Skeletal muscle satellite cell (primary cell): ENCODE data around the gene BRD7.

Source experiments
- H3K27me3 ChIP-seq: 2 replicates; pipeline ENCODE4 v1.7.0; 2013; ENCODE audit warnings: low read length; ENCODE audit not compliant: control insufficient read depth, insufficient read depth
- H3K36me3 ChIP-seq: 2 replicates; pipeline ENCODE4 v1.7.0; 2013; ENCODE audit warnings: mild to moderate bottlenecking, control low read depth, low read length; ENCODE audit not compliant: insufficient read depth
- H3K4me1 ChIP-seq: 2 replicates; pipeline ENCODE4 v1.7.0; 2013; ENCODE audit warnings: low read length; ENCODE audit not compliant: control insufficient read depth, insufficient read depth
- H3K4me2 ChIP-seq: 2 replicates; pipeline ENCODE4 v1.7.0; 2013; ENCODE audit warnings: mild to moderate bottlenecking, low read length
- H3K4me3 ChIP-seq: 2 replicates; pipeline ENCODE4 v1.7.0; 2013; ENCODE audit warnings: low read length
- H3K9ac ChIP-seq: 2 replicates; pipeline ENCODE4 v1.7.0; 2013; ENCODE audit warnings: mild to moderate bottlenecking, low read depth, low read length, moderate library complexity
- H3K9me3 ChIP-seq: replicated peaks from 2 replicates; pipeline ENCODE4 v1.7.0; 2013; ENCODE audit warnings: mild to moderate bottlenecking, control low read depth, low read length

The BRD7 gene

GRCh38 chr16:50298075-50298460 lies 70.7 kb downstream of the BRD7 start:
- no peaks in the 10 kb centered on the region for H3K27me3 ChIP-seq
- H3K9me3 ChIP-seq: no peaks in the 10 kb centered on the region
- no peak overlapping the region for H3K4me2 ChIP-seq
- peaks cover 22% of the 10 kb centered on the region for H3K4me1 ChIP-seq
- no peak overlapping the region for H3K4me3 ChIP-seq
- H3K9ac ChIP-seq: no peak overlapping the region
- H3K36me3 ChIP-seq: peaks cover 68% of the 10 kb centered on the region

- no peak overlapping the region for H3K4me2 ChIP-seq
- H3K9me3 ChIP-seq: no peaks in the 10 kb centered on the region
- H3K4me1 ChIP-seq: peaks cover 16% of the 10 kb centered on the region
- no peak overlapping the region for H3K4me3 ChIP-seq
- no peak overlapping the region for H3K9ac ChIP-seq
- H3K36me3 ChIP-seq: peaks cover 70% of the 10 kb centered on the region
- no peaks in the 10 kb centered on the region for H3K27me3 ChIP-seq
Measured at GRCh38 chr16:50297301-50298074, 71.3 kb downstream of the BRD7 start.

DNA sequence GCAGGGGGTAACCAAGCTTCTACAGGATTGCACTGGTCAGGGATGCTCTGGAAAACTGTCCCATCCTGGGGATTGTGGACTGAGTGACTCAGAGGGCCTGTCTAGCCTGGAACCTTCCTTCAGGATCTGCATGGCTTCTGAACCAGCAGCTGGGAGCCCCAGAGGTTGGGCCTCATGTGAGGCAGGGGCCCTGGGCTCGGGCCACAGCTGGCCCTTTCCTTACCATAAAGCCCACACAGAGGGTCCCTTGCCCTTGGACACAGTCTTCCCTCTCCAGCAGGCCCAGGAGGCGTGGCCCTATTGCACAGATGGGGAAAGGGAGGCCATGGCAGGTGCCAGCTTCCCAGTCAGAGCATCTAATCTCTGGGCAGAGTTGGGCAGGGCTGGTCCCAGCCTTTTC lies 72.0 kb downstream of the BRD7 start:
- Histone ChIP-seq H3K4me2 (no peak overlapping the region), H3K4me1 (peaks cover 11% of the 10 kb centered on the region), H3K36me3 (peaks cover 77% of the 10 kb centered on the region), H3K4me3 (no peak overlapping the region), H3K9ac (no peak overlapping the region), H3K9me3 (no peaks in the 10 kb centered on the region), H3K27me3 (no peaks in the 10 kb centered on the region)

GRCh38 chr16:50295541-50296132 lies 73.2 kb downstream of the BRD7 start:
- H3K27me3 ChIP-seq: no peaks in the 10 kb centered on the region

DNA sequence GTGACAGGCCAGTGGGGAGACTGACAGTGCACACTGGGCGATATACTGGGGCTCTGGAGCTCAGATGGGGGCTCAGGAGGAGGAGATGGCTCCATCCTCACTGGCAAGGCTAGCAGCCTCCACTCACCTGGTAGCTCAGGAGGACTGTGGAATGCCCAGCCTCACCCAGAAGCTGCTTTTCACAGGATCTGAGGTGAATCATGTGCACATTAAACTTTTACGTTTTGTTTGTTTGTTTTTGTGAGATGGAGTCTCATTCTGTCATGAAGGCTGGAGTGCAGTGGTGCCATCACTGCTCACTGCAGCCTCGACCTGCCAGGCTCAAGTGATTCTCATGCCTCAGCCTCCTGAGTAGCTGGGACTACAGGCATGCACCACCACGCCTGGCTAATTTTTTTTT lies 73.8 kb downstream of the BRD7 start:
- Histone ChIP-seq H3K9ac (no peak overlapping the region), H3K4me2 (no peak overlapping the region), H3K27me3 (no peaks in the 10 kb centered on the region), H3K9me3 (no peaks in the 10 kb centered on the region), H3K4me1 (no peaks in the 10 kb centered on the region), H3K36me3 (peaks cover 77% of the 10 kb centered on the region), H3K4me3 (no peak overlapping the region)

More at GRCh38 chr16:50295541-50296132, 73.2 kb downstream of the BRD7 start:
- H3K4me3 ChIP-seq: no peak overlapping the region
- no peaks in the 10 kb centered on the region for H3K4me1 ChIP-seq
- no peak overlapping the region for H3K9ac ChIP-seq
- H3K36me3 ChIP-seq: peaks cover 74% of the 10 kb centered on the region
- H3K9me3 ChIP-seq: no peaks in the 10 kb centered on the region
- H3K4me2 ChIP-seq: no peak overlapping the region

DNA sequence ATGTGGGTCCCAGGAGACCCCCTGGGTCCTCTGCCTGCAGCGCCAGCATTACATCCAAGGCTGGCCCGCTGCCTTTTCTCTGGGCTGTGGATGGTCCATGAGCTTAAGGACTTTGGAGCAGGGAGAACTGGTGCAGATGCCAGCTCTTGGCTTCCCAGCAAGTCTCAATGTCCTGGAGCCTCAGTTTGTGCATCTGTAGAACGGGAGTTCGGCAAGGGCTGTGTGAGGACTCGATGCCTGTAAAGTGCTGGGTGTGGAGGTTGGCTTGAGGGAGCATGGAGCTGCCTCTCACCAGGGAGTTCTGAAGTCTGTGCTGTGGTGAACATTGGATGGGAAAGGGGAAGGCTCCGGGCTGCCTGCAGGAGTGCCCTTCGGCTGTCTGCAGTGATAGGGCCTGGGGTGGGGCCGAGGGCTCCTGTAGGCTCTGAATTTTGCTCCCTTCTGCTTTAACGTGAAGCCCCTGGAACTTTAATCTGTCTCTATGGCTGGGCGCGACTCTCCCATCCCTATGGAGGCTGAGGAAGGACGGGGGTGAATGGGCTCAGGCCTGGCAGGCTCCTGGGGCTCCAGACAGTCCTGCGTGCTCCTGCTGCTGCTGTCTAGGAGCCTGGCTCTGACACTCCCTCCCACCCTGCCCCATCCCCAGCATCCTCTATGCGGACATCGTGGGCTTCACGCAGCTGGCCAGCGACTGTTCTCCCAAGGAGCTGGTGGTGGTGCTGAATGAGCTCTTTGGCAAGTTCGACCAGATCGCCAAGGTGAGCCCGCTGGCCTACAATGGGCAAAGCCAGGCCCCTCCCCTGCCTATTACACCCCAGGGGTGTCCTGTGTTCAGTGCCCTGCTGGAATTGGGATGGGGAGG lies 74.6 kb downstream of the BRD7 start:
- H3K27me3 ChIP-seq: no peaks in the 10 kb centered on the region
- H3K36me3 ChIP-seq: peaks cover 78% of the 10 kb centered on the region
- H3K4me1 ChIP-seq: no peaks in the 10 kb centered on the region

GRCh38 chr16:50293041-50293783 lies 75.6 kb downstream of the BRD7 start:
- no peak overlapping the region for H3K4me3 ChIP-seq
- peaks cover 80% of the 10 kb centered on the region for H3K36me3 ChIP-seq
- H3K9me3 ChIP-seq: no peaks in the 10 kb centered on the region
- no peak overlapping the region for H3K9ac ChIP-seq
- no peaks in the 10 kb centered on the region for H3K4me1 ChIP-seq
- no peaks in the 10 kb centered on the region for H3K27me3 ChIP-seq
- no peak overlapping the region for H3K4me2 ChIP-seq

More for the DNA sequence above, 74.6 kb downstream of the BRD7 start:
- no peaks in the 10 kb centered on the region for H3K9me3 ChIP-seq
- no peak overlapping the region for H3K9ac ChIP-seq
- H3K4me3 ChIP-seq: no peak overlapping the region
- no peak overlapping the region for H3K4me2 ChIP-seq

DNA sequence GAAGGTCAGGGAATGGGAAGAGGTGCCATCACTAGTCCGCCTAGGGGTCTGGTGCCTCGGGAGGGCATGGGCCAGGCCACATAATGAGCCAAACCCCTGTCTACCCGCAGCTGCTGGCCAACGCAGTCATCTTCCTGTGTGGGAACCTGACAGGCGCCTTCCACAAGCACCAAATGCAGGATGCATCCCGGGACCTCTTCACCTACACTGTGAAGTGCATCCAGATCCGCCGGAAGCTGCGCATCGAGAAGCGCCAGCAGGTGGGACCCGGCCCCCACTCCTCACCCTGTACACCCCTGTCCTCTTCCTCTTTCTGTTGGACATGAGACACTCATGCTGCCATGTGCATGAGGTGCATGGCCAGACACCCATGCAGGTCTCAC lies 76.2 kb downstream of the BRD7 start:
- no peaks in the 10 kb centered on the region for H3K9me3 ChIP-seq
- H3K36me3 ChIP-seq: peaks cover 78% of the 10 kb centered on the region
- no peak overlapping the region for H3K4me2 ChIP-seq
- H3K4me3 ChIP-seq: no peak overlapping the region
- no peaks in the 10 kb centered on the region for H3K27me3 ChIP-seq
- H3K4me1 ChIP-seq: no peaks in the 10 kb centered on the region
- no peak overlapping the region for H3K9ac ChIP-seq

DNA sequence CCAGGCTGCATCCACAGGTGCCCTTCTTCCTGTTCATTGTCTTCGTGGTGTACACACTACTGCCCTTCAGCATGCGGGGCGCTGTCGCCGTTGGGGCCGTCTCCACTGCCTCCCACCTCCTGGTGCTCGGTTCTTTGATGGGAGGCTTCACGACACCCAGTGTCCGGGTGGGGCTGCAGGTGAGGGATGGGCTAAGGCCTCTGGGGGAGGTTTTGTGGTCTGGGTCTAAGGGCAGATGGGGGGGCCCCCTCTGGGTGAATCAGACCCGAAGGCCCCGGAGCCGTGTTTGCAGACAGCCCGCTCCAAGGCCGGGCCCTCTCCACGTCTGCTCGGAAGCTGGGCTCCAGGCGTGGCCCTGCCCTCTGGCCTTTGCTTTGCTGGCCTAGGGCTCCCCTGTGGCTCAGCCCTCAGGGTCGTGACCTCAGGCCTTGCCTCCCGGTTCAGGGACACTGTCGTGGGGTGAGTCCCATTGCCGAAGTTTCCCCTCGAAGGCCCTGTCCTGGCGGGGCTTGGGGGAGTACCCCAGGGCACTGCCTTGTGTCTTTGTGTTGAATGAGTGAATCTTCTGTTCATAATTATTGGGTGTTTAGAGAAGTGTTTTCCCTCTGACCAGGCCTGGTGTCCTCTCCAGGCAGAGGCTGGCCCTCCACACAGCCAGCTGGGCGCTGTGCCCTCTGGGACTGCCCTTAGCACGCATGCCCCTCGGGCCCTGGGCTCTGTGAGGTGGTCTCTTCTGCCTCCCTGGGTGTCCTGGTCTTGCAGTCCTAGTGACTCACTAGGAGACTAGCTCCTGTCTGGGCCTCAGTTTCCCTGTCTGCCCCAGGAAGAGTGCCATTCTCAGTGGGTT lies 76.8 kb downstream of the BRD7 start:
- H3K9me3 ChIP-seq: no peaks in the 10 kb centered on the region
- no peak overlapping the region for H3K9ac ChIP-seq
- peaks cover 72% of the 10 kb centered on the region for H3K36me3 ChIP-seq
- no peak overlapping the region for H3K4me3 ChIP-seq
- H3K27me3 ChIP-seq: no peaks in the 10 kb centered on the region
- H3K4me1 ChIP-seq: no peaks in the 10 kb centered on the region
- no peak overlapping the region for H3K4me2 ChIP-seq

- no peaks in the 10 kb centered on the region for H3K27me3 ChIP-seq
- H3K9ac ChIP-seq: no peak overlapping the region
- peaks cover 69% of the 10 kb centered on the region for H3K36me3 ChIP-seq
- H3K9me3 ChIP-seq: no peaks in the 10 kb centered on the region
- H3K4me3 ChIP-seq: no peak overlapping the region
- H3K4me2 ChIP-seq: no peak overlapping the region
- H3K4me1 ChIP-seq: peaks cover 1% of the 10 kb centered on the region
Measured at GRCh38 chr16:50290856-50291255, 77.9 kb downstream of the BRD7 start.
